ENCODE results near the gene PPIH.

DNA sequence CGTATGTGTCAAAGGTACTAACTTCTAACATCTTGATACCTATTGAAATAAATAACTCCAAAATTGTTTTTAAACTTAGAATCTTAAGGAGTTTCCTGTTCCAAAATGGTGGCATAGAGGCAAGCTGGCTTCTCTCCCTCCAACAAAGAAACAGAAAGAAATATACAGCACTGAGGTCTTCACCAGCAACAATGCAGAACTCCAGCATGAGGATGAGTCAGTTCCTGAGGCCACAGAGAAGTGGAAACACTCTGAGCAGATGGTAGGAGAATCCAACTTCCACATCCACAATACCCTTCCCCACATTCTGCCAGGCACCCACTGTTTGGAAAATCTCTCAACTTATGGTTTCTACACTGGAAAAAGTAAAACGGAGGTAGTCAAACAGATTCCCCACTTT lies 12.2 kb upstream of the PPIH start:
- TF ChIP-seq EP300 (IDR thresholded peaks at IDR 0.05), result no peak
- TF ChIP-seq CTCF (IDR thresholded peaks at IDR 0.05), result no peak
